ENCODE data around the gene GSK3B.

DNA sequence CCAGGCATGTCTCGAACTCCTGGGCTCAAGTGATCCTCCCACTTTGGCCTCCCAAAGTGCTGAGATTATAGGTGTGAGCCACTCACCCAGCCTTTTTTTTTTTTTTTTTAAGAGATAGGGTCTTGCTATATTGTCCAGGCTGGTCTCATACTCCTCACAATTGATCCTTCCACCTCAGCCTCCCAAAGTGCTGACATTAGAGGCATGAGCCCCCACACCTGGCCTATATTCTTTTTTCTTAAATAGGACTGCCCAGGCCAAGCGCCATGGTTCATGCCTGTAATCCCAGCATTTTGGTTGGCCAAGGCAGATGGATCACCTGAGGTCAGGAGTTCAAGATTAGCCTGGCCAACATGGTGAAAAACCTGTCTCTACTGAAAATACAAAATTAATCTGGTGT lies 299.8 kb downstream of the GSK3B start:
- no peak for TF ChIP-seq POLR2A (IDR thresholded peaks at IDR 0.05; ENCODE audit: low read depth, low read length)
- no peak for TF ChIP-seq POU2F2 (IDR thresholded peaks at IDR 0.05; ENCODE audit: low read depth, low read length)
- no peak for TF ChIP-seq POLR2AphosphoS5 (IDR thresholded peaks at IDR 0.05; ENCODE audit: low read depth, low read length)
- no peak for TF ChIP-seq TAF1 (IDR thresholded peaks at IDR 0.05; ENCODE audit: low read depth, low read length)
